Measurements from ENCODE around the gene SFMBT2. TPM values are rescaled to one million over a fixed set of nuclear protein-coding genes. Genes with fewer than 3 reads are reported as not detected.

Gene SFMBT2
- total and polyA plus RNA-seq, 2 experiments from 2014 or later, result 4.3 to 5.9 TPM

- H3K27ac ChIP-seq, result peak overlapping the region; percentile 2
- TF ChIP-seq CTCF (IDR thresholded peaks at IDR 0.05; ENCODE audit: low read depth, low read length), result no peak
- DNase-seq (ENCODE audit: low read depth in 1 of 2, low spot score in 1 of 2), result peak in 1 of 2 donors; percentile 29
These were observed 38.3 kb downstream of the SFMBT2 start for GRCh38 chr10:7372504-7372903.

GRCh38 chr10:7370511-7370910 is 40.3 kb downstream of the SFMBT2 start:
- DNase-seq (ENCODE audit: low read depth in 1 of 2, low spot score in 1 of 2), result no peak
- TF ChIP-seq CTCF (IDR thresholded peaks at IDR 0.05; ENCODE audit: low read depth, low read length), result no peak
- no peak overlapping the region for H3K4me3 ChIP-seq
- no peaks in the 10 kb centered on the region for H3K27me3 ChIP-seq
- H3K9me3 ChIP-seq (ENCODE audit: low read depth), result no peaks in the 10 kb centered on the region
- H3K27ac ChIP-seq, result no peak overlapping the region
- no peaks in the 10 kb centered on the region for H3K36me3 ChIP-seq
- peaks cover 8% of the 10 kb centered on the region for H3K4me1 ChIP-seq (ENCODE audit: low read depth)

More at GRCh38 chr10:7372504-7372903, 38.3 kb downstream of the SFMBT2 start:
- no peak overlapping the region for H3K4me3 ChIP-seq
- H3K36me3 ChIP-seq, result no peaks in the 10 kb centered on the region
- H3K4me1 ChIP-seq (ENCODE audit: low read depth), result peaks cover 8% of the 10 kb centered on the region
- no peaks in the 10 kb centered on the region for H3K27me3 ChIP-seq
- H3K9me3 ChIP-seq (ENCODE audit: low read depth), result no peaks in the 10 kb centered on the region

GRCh38 chr10:7365027-7365745 is 45.6 kb downstream of the SFMBT2 start:
- H3K27ac ChIP-seq, result no peak overlapping the region
- H3K27me3 ChIP-seq, result no peaks in the 10 kb centered on the region
- no peak for DNase-seq (ENCODE audit: low read depth in 1 of 2, low spot score in 1 of 2)
- TF ChIP-seq CTCF (IDR thresholded peaks at IDR 0.05; ENCODE audit: low read depth, low read length), result no peak
- no peaks in the 10 kb centered on the region for H3K36me3 ChIP-seq
- H3K9me3 ChIP-seq (ENCODE audit: low read depth), result no peaks in the 10 kb centered on the region
- peaks cover 8% of the 10 kb centered on the region for H3K4me1 ChIP-seq (ENCODE audit: low read depth)
- H3K4me3 ChIP-seq, result no peak overlapping the region

GRCh38 chr10:7364474-7364873 is 46.4 kb downstream of the SFMBT2 start:
- no peaks in the 10 kb centered on the region for H3K27me3 ChIP-seq
- H3K36me3 ChIP-seq, result no peaks in the 10 kb centered on the region
- H3K27ac ChIP-seq, result no peak overlapping the region
- TF ChIP-seq CTCF (IDR thresholded peaks at IDR 0.05; ENCODE audit: low read depth, low read length), result no peak
- H3K9me3 ChIP-seq (ENCODE audit: low read depth), result no peaks in the 10 kb centered on the region
- DNase-seq (ENCODE audit: low read depth in 1 of 2, low spot score in 1 of 2), result no peak
- H3K4me1 ChIP-seq (ENCODE audit: low read depth), result peaks cover 8% of the 10 kb centered on the region
- no peak overlapping the region for H3K4me3 ChIP-seq

GRCh38 chr10:7363700-7364099 is 47.1 kb downstream of the SFMBT2 start:
- Histone ChIP-seq H3K9me3 (ENCODE audit: low read depth) (no peaks in the 10 kb centered on the region), H3K36me3 (no peaks in the 10 kb centered on the region), H3K4me3 (no peak overlapping the region), H3K4me1 (ENCODE audit: low read depth) (peaks cover 8% of the 10 kb centered on the region), H3K27me3 (no peaks in the 10 kb centered on the region), H3K27ac (no peak overlapping the region)
- no peak for DNase-seq (ENCODE audit: low read depth in 1 of 2, low spot score in 1 of 2)
- no peak for TF ChIP-seq CTCF (IDR thresholded peaks at IDR 0.05; ENCODE audit: low read depth, low read length)
